Central memory CD8-positive, alpha-beta T cell (primary cell): Measurements from ENCODE around the gene IGLON5.

Experiments
- ATAC-seq: fragments of 150-1000 bp; cut with Tn5 transposase; replicated peaks from 2 replicates; pipeline ENCODE4 v1.10.0; 2022; ENCODE audit warnings: mild to moderate bottlenecking, moderate FRiP score, moderate number of reproducible peaks; ENCODE audit not compliant: poor library complexity, severe bottlenecking; ENCODE audit errors: extremely low read depth
- DNase-seq, 2 donors: peaks; one replicate each; pipeline ENCODE4 v3.0.0; 2021; ENCODE audit warnings: low spot score in 2 of 2
- H3K27ac Mint-ChIP-seq: one replicate; pipeline ENCODE4 v1.8.0; 2022; ENCODE audit warnings: low read depth, mild to moderate bottlenecking, moderate library complexity, mixed read lengths
- H3K27me3 Mint-ChIP-seq: one replicate; pipeline ENCODE4 v1.8.0; 2022; ENCODE audit warnings: mixed read lengths
- H3K36me3 Mint-ChIP-seq: one replicate; pipeline ENCODE4 v1.8.0; 2022; ENCODE audit warnings: mild to moderate bottlenecking, moderate library complexity, mixed read lengths; ENCODE audit not compliant: insufficient read depth
- H3K4me1 Mint-ChIP-seq: one replicate; pipeline ENCODE4 v1.8.0; 2022; ENCODE audit warnings: mixed read lengths
- H3K4me3 Mint-ChIP-seq: one replicate; pipeline ENCODE4 v1.8.0; 2022; ENCODE audit warnings: mild to moderate bottlenecking, moderate library complexity, mixed read lengths
- H3K9me3 Mint-ChIP-seq: one replicate; pipeline ENCODE4 v1.8.0; 2022; ENCODE audit warnings: mixed read lengths

Gene IGLON5

GRCh38 chr19:51294211-51294976, 17.1 kb upstream of the IGLON5 start:
- ATAC-seq (no peak), DNase-seq (no peak)
- Mint-ChIP-seq H3K9me3 (no peaks in the 10 kb centered on the region), H3K4me3 (no peak overlapping the region), H3K27ac (no peak overlapping the region), H3K36me3 (no peaks in the 10 kb centered on the region), H3K4me1 (peaks cover 5% of the 10 kb centered on the region), H3K27me3 (peaks cover 53% of the 10 kb centered on the region)

- Mint-ChIP-seq H3K27ac (no peak overlapping the region), H3K27me3 (peaks cover 53% of the 10 kb centered on the region), H3K4me1 (peaks cover 5% of the 10 kb centered on the region), H3K4me3 (no peak overlapping the region), H3K9me3 (no peaks in the 10 kb centered on the region), H3K36me3 (no peaks in the 10 kb centered on the region)
- DNase-seq (no peak), ATAC-seq (no peak)
These were observed 16.5 kb upstream of the IGLON5 start for GRCh38 chr19:51294977-51295375.

DNA sequence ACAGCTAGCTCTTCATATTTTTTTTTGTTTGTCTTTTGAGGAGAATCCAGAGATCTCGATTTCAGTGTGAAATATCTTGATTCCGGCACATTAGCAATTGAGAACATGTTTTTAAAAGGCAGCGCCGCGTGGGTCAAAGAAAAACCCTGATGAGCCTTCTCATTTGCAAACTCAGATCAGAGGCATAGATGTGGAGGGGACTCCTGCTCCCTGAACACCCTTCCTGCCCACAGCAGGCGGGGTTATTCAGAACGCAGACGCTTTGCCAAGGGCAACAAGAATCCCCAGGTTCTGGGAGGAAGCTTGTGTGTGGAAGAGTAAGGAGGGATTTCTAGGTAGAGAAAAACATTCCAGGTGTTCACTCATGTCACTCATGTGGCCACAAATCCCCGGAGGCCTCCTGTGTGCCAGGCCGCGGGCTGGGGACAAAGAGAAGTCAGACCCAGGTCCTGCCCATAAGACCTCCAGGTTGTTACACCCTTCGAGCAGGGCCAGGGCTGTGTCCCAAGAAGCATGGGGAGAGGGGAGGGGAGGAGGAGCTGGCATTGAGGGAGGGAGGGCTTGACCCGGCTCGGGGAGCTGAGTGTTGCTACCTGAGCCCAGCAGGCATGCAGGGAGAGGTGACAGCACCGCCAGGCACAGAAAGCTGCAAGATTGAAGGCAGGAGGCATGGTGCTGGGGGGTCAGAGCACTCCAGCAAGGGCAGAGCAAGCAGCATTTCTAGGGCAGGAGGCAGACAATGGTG, 15.9 kb upstream of the IGLON5 start:
- no peaks in the 10 kb centered on the region for H3K36me3 Mint-ChIP-seq
- no peak for DNase-seq
- H3K4me3 Mint-ChIP-seq = no peak overlapping the region
- H3K27ac Mint-ChIP-seq = no peak overlapping the region
- H3K9me3 Mint-ChIP-seq = no peaks in the 10 kb centered on the region
- ATAC-seq = no peak
- H3K27me3 Mint-ChIP-seq = peaks cover 53% of the 10 kb centered on the region
- peaks cover 5% of the 10 kb centered on the region for H3K4me1 Mint-ChIP-seq

- no peak overlapping the region for H3K4me3 Mint-ChIP-seq
- ATAC-seq (no peak), DNase-seq (no peak)
- H3K9me3 Mint-ChIP-seq = no peaks in the 10 kb centered on the region
- peaks cover 58% of the 10 kb centered on the region for H3K27me3 Mint-ChIP-seq
- no peaks in the 10 kb centered on the region for H3K36me3 Mint-ChIP-seq
- no peak overlapping the region for H3K27ac Mint-ChIP-seq
- H3K4me1 Mint-ChIP-seq = peaks cover 5% of the 10 kb centered on the region
These were observed 14.9 kb upstream of the IGLON5 start for GRCh38 chr19:51296336-51297093.

DNA sequence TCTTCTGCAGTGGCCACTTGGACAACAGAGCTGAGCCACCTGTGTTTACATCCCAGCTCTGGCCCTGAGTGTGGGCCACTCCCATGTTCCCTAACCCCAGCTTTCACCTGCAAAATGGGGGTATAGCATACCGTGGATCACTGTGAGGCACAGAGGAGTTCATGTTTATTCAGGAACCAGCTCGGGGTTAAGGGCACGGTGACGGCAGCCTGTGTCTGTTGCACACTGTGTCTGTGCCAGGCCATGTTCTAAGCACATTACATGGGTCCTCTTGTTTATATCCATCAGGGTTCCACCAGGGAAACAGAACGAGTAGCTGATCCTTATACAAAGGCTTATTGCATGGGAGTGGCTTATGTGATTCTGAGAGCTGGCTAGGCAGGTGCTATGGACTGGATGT, 14.0 kb upstream of the IGLON5 start:
- no peak for ATAC-seq
- H3K4me3 Mint-ChIP-seq = no peak overlapping the region

GRCh38 chr19:51301266-51301665, 10.2 kb upstream of the IGLON5 start:
- Mint-ChIP-seq H3K4me1 (no peaks in the 10 kb centered on the region), H3K36me3 (no peaks in the 10 kb centered on the region), H3K27ac (no peak overlapping the region), H3K27me3 (peaks cover 58% of the 10 kb centered on the region), H3K9me3 (peaks cover 10% of the 10 kb centered on the region), H3K4me3 (no peak overlapping the region)
- DNase-seq (no peak), ATAC-seq (no peak)

More for the DNA sequence above, 14.0 kb upstream of the IGLON5 start:
- Mint-ChIP-seq H3K36me3 (no peaks in the 10 kb centered on the region), H3K4me1 (peaks cover 5% of the 10 kb centered on the region), H3K27me3 (peaks cover 67% of the 10 kb centered on the region), H3K9me3 (no peaks in the 10 kb centered on the region), H3K27ac (no peak overlapping the region)
- no peak for DNase-seq

- ATAC-seq = no peak
- no peaks in the 10 kb centered on the region for H3K4me1 Mint-ChIP-seq
- no peak overlapping the region for H3K4me3 Mint-ChIP-seq
- peaks cover 21% of the 10 kb centered on the region for H3K9me3 Mint-ChIP-seq
- H3K36me3 Mint-ChIP-seq = no peaks in the 10 kb centered on the region
- H3K27ac Mint-ChIP-seq = no peak overlapping the region
- no peak for DNase-seq
- peaks cover 75% of the 10 kb centered on the region for H3K27me3 Mint-ChIP-seq
These were observed 6.0 kb upstream of the IGLON5 start for GRCh38 chr19:51305479-51305878.

DNA sequence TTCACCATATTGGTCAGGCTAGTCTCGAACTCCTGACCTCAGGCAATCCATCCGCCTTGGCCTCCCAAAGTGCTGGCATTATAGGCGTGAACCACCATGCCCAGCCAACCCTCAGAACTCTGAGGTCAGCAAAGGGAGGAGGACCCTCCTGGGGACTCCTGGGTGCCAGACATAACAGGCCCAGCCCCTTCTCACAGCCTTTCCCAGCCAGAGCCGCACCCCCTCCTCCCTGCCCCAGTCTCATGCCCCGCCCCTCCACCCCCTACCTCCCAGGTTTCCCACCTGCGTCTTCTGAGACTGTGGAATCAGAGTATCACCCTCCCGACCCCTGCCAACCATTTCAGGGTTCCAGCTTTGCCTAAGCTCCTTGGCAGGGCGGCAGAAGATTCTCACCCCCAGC, 5.2 kb downstream of the IGLON5 start:
- DNase-seq = no peak

DNA sequence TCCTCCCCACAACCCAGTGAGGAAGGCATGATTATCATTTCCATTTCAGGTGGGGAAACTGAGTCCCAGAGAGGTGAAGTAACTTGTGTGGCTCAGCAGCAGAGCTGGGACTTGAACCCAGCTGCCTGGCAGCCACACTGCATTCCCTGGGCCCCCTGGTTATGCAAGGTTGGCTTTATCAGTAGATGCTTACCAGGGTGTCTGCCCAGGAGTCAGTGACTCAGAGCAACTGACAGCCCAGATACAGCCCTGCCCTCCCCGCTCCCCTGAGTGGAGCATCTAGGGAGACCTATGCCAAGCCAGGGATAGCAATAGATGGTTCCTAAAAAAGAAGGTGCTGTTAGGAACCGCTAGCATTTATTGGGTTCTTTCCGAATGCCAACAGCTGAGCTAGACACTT, 5.9 kb downstream of the IGLON5 start:
- Mint-ChIP-seq H3K4me3 (no peak overlapping the region), H3K9me3 (peaks cover 6% of the 10 kb centered on the region), H3K27ac (no peak overlapping the region), H3K36me3 (peaks cover 3% of the 10 kb centered on the region), H3K27me3 (peaks cover 33% of the 10 kb centered on the region), H3K4me1 (peaks cover 5% of the 10 kb centered on the region)
- DNase-seq (no peak), ATAC-seq (no peak)

More for the DNA sequence above, 5.2 kb downstream of the IGLON5 start:
- H3K27me3 Mint-ChIP-seq = peaks cover 35% of the 10 kb centered on the region
- peaks cover 6% of the 10 kb centered on the region for H3K9me3 Mint-ChIP-seq
- no peak overlapping the region for H3K4me3 Mint-ChIP-seq
- peaks cover 3% of the 10 kb centered on the region for H3K36me3 Mint-ChIP-seq
- peaks cover 5% of the 10 kb centered on the region for H3K4me1 Mint-ChIP-seq
- ATAC-seq = no peak
- H3K27ac Mint-ChIP-seq = no peak overlapping the region

DNA sequence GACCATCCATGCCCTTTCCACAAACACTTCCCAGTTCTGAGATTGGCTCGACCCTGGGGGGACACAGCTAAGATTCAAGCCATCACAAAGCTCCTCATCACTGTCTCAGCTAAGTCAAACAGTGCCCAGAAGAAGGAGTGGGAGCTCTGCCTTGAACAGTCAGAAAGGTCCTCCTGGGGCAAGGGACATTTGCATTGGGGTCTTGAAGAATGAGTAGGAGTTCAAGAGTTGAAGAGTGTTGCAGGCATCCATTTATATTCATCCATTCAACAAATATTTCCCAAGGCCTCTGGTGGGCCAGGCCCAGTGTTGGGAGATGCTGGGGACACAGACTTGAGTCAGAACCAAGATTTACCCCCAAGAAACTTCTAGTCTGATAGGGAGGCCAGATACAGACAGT, 6.5 kb downstream of the IGLON5 start:
- Mint-ChIP-seq H3K27ac (no peak overlapping the region), H3K4me1 (peaks cover 5% of the 10 kb centered on the region), H3K27me3 (peaks cover 33% of the 10 kb centered on the region), H3K9me3 (peaks cover 6% of the 10 kb centered on the region), H3K4me3 (no peak overlapping the region), H3K36me3 (peaks cover 3% of the 10 kb centered on the region)
- DNase-seq (no peak), ATAC-seq (no peak)

DNA sequence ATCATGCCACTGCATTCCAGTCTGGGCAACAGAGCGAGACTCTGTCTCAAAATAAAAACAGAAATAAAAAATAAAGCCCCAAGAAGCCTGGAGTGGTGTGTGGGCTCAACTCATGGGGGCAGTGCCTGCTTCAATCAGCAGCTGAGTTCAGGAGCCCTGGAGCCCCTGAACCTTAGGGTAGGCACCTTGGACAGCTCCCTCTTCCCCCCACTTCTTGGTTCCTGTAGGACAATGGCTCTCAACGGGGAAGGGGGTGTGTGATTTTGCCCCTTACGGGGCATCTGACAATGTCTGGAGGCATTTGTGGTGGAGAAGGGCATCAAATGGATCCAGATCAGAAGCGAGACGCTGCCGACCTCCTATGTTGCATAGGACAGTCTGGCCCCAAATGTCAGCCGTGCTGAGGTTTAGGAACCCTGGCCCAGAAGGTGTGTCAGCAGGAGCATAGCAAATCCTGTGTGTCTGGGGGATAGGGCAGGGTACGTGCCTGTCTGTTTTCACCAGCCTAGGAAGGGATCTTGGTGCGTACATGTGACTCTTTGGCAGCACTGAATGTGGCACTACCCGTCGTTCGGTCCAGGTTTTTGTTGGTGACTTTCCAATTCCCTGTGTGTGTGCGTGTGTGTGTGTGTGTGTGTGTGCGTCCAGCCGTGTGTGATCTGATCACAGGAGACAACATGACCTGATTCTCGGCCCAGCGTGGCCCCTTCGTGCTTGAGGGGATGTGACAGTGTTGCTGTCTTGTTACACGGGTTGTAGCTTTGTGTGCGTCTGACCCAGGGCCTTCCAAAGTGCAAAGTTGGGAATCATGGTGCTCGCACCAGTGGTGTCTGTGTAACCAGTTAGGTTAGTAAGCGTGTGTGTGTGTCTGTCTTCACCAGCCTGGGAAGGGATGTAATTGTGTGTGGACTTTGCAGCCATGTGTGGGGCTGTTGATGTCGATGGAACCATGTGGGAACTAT, 7.5 kb downstream of the IGLON5 start:
- H3K36me3 Mint-ChIP-seq = peaks cover 2% of the 10 kb centered on the region
- H3K27me3 Mint-ChIP-seq = peaks cover 38% of the 10 kb centered on the region
- peaks cover 6% of the 10 kb centered on the region for H3K9me3 Mint-ChIP-seq
- ATAC-seq = no peak
- H3K4me1 Mint-ChIP-seq = no peaks in the 10 kb centered on the region
- no peak overlapping the region for H3K4me3 Mint-ChIP-seq
- no peak overlapping the region for H3K27ac Mint-ChIP-seq
- DNase-seq = no peak
